Sigmoid colon (tissue), 4 donors: Measurements from ENCODE around the gene NEMP2.

Experiments used
- EP300 ChIP-seq, 4 donors: sonication (generic); formaldehyde crosslinking; IDR thresholded peaks; one replicate each; pipeline ENCODE4 v1.6.1; 2017; ENCODE audit warnings: antibody characterized with exemption in 4 of 4
- POLR2A ChIP-seq, 2 donors: fragments of 450-650 bp; IDR thresholded peaks; one replicate each; pipeline ENCODE4 v1.6.1; 2016; ENCODE audit warnings: antibody characterized with exemption in 2 of 2, mild to moderate bottlenecking in 2 of 2, moderate library complexity in 2 of 2
- POLR2AphosphoS5 ChIP-seq, 4 donors: sonication (generic); formaldehyde crosslinking; IDR thresholded peaks; one replicate each; pipeline ENCODE4 v1.6.1; 2017; ENCODE audit warnings: antibody characterized with exemption in 4 of 4
- TF ChIP-seq, protein P1 (sequence below), 4 experiments: fragments of 450-650 bp in 3 of 4; fragments of 200-600 bp in 1 of 4; IDR thresholded peaks; one replicate each; pipeline ENCODE4 v1.5.1; 2016 to 2019; ENCODE audit warnings: antibody characterized with exemption in 4 of 4, mild to moderate bottlenecking in 3 of 4, moderate library complexity in 2 of 4

DNA sequence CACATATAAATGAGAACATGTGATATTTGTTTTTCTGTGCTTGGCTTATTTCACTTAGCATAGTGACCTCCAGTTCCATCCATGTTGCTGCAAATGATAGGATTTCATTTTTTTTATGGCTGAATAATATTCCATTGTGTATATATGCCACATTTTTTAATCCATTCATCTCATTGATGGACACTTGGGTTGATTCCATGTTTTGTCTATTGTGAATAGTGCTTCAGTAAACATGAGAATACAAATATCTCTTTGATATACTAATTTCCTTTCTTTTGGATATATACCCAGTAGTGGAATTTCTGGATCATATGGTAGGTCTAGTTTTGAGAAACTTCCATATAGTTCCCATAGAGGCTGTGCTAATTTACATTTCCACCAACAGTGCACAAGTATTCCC lies 3.7 kb upstream of the NEMP2 start:
- TF ChIP-seq, protein P1, sequence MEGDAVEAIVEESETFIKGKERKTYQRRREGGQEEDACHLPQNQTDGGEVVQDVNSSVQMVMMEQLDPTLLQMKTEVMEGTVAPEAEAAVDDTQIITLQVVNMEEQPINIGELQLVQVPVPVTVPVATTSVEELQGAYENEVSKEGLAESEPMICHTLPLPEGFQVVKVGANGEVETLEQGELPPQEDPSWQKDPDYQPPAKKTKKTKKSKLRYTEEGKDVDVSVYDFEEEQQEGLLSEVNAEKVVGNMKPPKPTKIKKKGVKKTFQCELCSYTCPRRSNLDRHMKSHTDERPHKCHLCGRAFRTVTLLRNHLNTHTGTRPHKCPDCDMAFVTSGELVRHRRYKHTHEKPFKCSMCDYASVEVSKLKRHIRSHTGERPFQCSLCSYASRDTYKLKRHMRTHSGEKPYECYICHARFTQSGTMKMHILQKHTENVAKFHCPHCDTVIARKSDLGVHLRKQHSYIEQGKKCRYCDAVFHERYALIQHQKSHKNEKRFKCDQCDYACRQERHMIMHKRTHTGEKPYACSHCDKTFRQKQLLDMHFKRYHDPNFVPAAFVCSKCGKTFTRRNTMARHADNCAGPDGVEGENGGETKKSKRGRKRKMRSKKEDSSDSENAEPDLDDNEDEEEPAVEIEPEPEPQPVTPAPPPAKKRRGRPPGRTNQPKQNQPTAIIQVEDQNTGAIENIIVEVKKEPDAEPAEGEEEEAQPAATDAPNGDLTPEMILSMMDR (IDR thresholded peaks at IDR 0.05) = no peak
- TF ChIP-seq POLR2AphosphoS5 (IDR thresholded peaks at IDR 0.05) (no peak), POLR2A (IDR thresholded peaks at IDR 0.05) (no peak), EP300 (IDR thresholded peaks at IDR 0.05) (no peak)
